VCaP (cell line): ENCODE data around the gene PGS1.

Experiments
- H3K27ac ChIP-seq: fragments of 450-650 bp; 2 replicates; pipeline ENCODE4 v1.5.1; 2017
- TF ChIP-seq, protein P1 (sequence below): fragments of 450-650 bp; conservative IDR thresholded peaks from 2 replicates; pipeline ENCODE4 v1.5.1; 2017; ENCODE audit warnings: mild to moderate bottlenecking, moderate library complexity

Gene PGS1

GRCh38 chr17:78473951-78474613 lies 95.6 kb downstream of the PGS1 start:
- H3K27ac ChIP-seq, result no peak overlapping the region
- TF ChIP-seq, protein P1, sequence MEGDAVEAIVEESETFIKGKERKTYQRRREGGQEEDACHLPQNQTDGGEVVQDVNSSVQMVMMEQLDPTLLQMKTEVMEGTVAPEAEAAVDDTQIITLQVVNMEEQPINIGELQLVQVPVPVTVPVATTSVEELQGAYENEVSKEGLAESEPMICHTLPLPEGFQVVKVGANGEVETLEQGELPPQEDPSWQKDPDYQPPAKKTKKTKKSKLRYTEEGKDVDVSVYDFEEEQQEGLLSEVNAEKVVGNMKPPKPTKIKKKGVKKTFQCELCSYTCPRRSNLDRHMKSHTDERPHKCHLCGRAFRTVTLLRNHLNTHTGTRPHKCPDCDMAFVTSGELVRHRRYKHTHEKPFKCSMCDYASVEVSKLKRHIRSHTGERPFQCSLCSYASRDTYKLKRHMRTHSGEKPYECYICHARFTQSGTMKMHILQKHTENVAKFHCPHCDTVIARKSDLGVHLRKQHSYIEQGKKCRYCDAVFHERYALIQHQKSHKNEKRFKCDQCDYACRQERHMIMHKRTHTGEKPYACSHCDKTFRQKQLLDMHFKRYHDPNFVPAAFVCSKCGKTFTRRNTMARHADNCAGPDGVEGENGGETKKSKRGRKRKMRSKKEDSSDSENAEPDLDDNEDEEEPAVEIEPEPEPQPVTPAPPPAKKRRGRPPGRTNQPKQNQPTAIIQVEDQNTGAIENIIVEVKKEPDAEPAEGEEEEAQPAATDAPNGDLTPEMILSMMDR, result no peak
